Embryonic facial prominence (tissue), 1 donor: ENCODE data around the gene TBXAS1.

ENCODE experiments used
- DNase-seq: peaks from one replicate; pipeline ENCODE4 v3.0.0-alpha.2; 2016; ENCODE audit errors: extremely low spot score

Gene TBXAS1

GRCh38 chr7:139976838-139977656, 148.0 kb downstream of the TBXAS1 start:
- no peak for DNase-seq

GRCh38 chr7:139981511-139981895, 152.4 kb downstream of the TBXAS1 start:
- DNase-seq: no peak

- no peak for DNase-seq
Measured at GRCh38 chr7:139982927-139983920, 154.2 kb downstream of the TBXAS1 start.

GRCh38 chr7:139984642-139985539, 155.8 kb downstream of the TBXAS1 start:
- DNase-seq: no peak

DNA sequence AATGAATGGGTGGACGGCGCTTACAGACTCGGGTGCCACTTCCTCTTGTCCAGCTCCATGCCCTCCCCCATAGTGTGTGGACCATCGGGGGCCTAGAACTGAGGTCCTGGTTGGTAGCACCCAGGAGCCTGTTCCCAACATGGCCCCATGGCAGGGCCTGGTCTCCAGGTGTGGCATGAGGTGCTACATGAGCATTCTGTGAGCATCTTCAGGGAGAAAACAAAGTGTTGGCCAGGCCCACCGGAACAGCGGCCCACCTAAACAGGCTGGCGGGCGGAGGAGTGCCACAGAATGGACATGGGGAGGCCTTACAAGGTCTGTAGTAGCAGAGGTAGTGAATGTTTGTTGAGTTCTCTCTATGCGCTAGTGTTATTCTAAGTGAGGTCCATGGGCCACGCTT, 156.7 kb downstream of the TBXAS1 start:
- DNase-seq: no peak

- no peak for DNase-seq
Measured at GRCh38 chr7:139987691-139988516, 158.8 kb downstream of the TBXAS1 start.

DNA sequence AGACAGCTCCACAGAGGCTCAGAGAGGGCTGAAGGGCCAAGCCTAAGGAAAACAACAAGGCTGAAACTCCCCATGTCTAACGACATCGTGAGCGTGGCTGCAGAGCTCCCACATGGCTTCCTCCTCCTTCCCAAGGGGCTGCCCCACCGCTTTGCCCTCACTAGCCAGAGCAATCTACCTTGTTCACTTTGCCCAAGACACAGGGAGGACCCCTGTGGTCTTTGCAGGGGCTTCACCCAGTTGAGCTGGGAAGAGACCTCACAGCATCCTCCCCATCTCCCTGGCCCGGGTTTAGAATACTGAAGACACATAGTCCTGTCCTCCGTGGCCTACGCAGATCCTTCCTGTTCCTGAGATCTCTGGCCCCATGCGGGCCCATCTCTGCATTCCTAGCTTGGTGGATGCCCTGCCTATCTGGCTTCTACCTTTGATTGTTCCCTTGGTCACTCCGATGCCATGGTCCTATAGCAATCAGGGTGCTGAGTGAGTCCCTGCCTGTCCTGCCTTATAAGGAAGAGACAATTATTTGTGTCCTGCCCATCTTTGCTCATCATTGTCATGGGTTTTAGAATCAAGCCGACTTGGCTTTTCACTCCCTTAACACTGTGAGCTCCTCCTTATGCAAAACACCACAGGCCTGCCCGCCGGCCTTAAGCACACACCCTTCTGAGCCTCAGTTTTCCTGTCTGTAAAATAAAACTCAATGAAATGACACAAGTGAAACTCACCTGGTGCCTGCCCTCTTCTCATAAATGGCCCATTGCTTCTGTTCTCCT, 160.5 kb downstream of the TBXAS1 start:
- DNase-seq: no peak

GRCh38 chr7:139990142-139990535, 161.1 kb downstream of the TBXAS1 start:
- no peak for DNase-seq

DNA sequence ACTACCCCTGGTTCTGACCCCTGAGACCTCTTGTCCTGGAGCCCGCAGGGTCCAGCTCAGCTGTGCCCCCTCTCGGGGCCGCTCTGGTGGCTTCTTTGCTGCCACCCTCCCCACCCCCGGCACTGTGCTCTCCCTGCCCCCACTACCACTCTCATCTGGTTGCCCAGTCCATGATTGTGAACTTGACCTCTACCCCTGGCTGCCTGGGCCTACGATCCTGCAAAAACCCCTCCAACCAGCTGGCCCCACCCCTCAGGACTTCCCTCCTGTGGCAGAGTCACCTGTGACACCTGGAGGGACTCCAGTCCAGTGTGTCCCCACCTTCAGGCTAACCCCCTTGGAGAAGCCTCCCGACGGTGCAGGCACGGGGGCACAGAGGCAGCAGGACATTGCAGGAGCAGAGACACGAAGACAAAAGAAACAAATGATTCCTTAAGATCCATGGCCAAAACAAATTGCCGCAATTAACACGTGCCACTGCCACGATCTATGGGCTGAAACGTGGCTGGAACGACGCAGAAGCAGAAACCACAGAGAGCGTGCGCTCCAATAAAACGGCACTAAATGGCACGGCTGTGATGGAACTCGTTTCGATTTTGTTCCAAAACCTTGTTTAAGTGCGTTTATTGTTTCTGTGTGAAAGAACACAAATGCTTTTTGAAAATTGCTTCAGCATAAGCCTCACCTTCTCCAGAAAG, 161.7 kb downstream of the TBXAS1 start:
- no peak for DNase-seq

GRCh38 chr7:139991269-139991666, 162.2 kb downstream of the TBXAS1 start:
- DNase-seq: no peak

- no peak for DNase-seq
Measured at GRCh38 chr7:139991911-139992310, 162.8 kb downstream of the TBXAS1 start.

DNA sequence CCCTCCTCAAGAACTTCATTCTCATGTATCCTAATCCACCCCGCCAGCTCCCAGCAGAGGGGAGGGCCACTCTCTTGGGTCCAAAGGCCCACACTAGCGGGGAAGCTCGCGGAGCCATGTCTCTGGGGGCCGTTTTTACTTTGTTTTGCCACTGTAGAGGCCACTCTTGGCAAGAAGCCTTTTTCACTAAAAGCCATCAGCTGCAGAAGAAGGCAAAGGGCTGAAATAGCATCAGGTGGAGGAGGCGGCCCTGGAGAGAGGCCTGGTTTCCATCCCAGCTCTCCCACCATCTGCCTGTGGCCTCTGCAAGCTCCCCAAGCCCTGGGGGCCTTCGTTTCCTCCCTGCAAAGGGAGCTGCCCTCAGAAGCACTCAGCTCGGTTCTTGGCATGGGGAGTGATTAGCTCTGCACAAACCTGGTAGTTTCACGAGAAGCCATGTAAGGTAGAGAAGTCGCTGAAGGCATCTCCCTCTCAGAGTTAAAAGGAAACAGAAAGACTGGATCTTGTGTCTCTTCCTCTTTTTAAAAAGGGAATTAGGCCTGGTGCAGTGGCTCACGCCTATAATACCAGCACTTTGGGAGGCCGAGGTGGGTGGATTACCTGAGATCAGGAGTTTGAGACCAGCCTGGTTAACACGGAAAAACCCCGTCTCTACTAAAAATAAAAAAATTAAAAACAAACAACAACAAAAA, 163.4 kb downstream of the TBXAS1 start:
- no peak for DNase-seq

- DNase-seq: no peak
Measured at GRCh38 chr7:139993169-139993568, 164.1 kb downstream of the TBXAS1 start.

DNA sequence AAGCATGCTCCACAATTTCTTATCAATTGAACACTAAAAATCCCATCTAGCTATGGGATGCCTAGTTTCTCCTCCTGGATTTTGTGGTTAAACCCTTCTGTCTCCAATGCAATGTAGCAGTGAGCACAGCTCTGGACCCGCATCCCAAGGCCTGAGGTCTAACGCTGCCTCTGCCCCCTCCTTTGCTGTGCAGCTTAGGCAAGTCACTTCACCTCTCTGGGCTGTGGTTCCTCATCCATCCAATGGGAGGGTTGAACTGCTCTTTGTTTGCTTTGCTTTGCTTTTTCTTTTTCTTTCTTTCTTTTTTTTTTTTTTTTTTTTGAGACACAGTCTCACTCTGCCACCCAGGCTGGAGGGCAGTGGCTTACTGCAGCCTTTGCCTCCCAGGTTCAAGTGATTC, 164.5 kb downstream of the TBXAS1 start:
- DNase-seq: no peak

DNA sequence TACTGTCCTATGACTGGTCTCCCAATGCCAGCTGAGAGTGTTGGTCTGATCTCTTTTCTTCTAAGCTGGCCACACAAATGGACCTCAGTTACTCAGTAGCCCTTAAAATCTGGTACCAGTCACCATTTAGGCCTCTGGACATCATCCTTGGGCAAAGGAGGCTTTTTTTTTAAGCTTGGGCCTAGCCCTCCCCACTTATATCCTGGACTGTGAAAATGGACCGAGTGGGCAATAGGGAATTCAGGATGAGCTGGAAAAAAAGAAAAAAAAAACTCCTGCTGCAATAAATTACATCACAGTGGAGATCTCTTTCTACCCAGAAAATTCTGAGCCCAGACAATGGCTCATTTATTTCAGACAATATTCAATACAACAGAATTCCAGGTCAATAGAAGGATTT, 165.3 kb downstream of the TBXAS1 start:
- no peak for DNase-seq

DNA sequence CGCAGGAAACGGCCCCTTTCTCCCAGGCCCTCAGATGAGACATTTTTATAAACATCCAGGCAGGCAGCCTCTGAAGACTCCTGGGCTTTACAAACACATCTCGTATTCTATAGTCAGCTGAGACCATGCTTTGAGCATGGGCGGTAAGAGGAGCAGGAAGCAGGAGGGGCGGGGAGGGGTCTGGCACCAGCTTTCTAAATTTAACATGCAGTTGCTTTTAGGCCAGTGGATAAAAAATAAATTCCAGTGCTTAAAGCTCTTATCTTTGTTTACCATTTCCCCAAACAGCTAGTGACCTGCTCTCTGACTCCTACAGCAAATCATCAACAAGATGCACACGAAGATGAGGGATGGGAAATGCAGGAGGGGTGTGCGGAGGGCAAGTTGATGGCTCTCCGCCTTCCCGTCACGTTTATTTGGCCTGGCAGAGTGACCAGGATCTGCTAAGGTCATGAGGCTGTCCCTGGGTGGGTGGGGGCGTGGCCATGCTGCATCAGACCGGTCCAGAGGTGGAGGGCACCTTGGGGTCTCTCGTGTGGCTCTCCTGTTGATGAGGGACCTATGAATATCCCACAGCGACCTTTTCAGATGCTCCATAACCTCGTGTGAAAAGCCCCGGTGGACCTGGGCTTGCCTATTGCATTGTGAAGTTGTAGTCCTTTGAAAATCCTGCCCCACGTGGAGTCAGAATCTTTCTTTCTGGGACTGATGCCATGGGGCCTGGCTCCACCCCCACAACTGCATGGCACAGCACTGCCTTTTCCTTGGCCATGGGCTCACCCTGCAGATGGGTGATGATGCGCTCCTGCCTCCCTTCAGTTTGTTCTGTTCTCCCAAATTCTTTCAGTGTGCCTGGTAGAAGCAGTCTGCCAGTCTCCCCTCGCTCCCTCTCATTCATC, 166.2 kb downstream of the TBXAS1 start:
- no peak for DNase-seq

GRCh38 chr7:139998572-139998971, 169.5 kb downstream of the TBXAS1 start:
- no peak for DNase-seq

DNA sequence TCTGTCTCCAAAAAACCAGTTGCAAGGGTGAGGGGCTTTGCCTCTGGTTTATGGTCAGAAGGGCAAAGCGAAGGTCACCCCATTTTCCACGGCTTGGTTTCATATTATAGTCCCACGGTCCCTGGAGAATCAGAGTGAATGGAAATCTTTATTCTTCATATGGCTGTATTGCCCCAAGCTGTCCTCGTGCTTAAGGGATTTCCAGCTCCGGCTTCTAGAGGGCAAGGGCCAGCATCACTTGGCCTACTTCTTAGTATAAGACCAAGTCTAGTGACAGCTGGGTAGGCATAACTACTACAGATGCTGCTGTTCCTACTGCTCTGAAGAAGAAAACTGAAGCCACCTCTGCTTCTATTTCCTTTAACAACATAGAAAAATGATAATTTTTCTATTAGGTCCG, 170.5 kb downstream of the TBXAS1 start:
- no peak for DNase-seq
